Measurements from ENCODE around the gene ZCRB1. TPM values are rescaled to one million over a fixed set of nuclear protein-coding genes. Genes with fewer than 3 reads are reported as not detected.
A peak's percentile ranks its signal among the peaks of the same experiment; 100 is the strongest.

ZCRB1 gene
- total RNA-seq, 2 experiments from 2014 or later = 77.0 to 81.3 TPM

GRCh38 chr12:42308390-42308789 lies 17.5 kb downstream of the ZCRB1 start:
- TF ChIP-seq, protein P1, sequence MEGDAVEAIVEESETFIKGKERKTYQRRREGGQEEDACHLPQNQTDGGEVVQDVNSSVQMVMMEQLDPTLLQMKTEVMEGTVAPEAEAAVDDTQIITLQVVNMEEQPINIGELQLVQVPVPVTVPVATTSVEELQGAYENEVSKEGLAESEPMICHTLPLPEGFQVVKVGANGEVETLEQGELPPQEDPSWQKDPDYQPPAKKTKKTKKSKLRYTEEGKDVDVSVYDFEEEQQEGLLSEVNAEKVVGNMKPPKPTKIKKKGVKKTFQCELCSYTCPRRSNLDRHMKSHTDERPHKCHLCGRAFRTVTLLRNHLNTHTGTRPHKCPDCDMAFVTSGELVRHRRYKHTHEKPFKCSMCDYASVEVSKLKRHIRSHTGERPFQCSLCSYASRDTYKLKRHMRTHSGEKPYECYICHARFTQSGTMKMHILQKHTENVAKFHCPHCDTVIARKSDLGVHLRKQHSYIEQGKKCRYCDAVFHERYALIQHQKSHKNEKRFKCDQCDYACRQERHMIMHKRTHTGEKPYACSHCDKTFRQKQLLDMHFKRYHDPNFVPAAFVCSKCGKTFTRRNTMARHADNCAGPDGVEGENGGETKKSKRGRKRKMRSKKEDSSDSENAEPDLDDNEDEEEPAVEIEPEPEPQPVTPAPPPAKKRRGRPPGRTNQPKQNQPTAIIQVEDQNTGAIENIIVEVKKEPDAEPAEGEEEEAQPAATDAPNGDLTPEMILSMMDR (IDR thresholded peaks at IDR 0.05) = no peak
- no peak overlapping the region for H3K27ac Mint-ChIP-seq
- intact Hi-C loops (cut with micrococcal nuclease) = no loop called here
- H3K4me1 Mint-ChIP-seq (ENCODE audit: low read depth) = no peaks in the 10 kb centered on the region
- no peak for DNase-seq
- POLR2A ChIA-PET = no interaction called here
- peaks cover 4% of the 10 kb centered on the region for H3K36me3 Mint-ChIP-seq (ENCODE audit: low read depth)
- ATAC-seq = no peak
- H3K4me3 Mint-ChIP-seq = no peak overlapping the region
- CTCF ChIA-PET = no interaction called here
- no peaks in the 10 kb centered on the region for H3K27me3 Mint-ChIP-seq
- H3K9me3 Mint-ChIP-seq = no peaks in the 10 kb centered on the region

- intact Hi-C loops (cut with micrococcal nuclease) = no loop called here
- Mint-ChIP-seq H3K4me1 (ENCODE audit: low read depth) (no peaks in the 10 kb centered on the region), H3K27me3 (no peaks in the 10 kb centered on the region), H3K9me3 (no peaks in the 10 kb centered on the region), H3K36me3 (ENCODE audit: low read depth) (no peaks in the 10 kb centered on the region), H3K27ac (no peak overlapping the region), H3K4me3 (no peak overlapping the region)
- CTCF ChIA-PET = no interaction called here
- POLR2A ChIA-PET = no interaction called here
- TF ChIP-seq, protein P1 (IDR thresholded peaks at IDR 0.05) = no peak
- ATAC-seq (no peak), DNase-seq (no peak)
Observed at GRCh38 chr12:42306297-42306696, 19.6 kb downstream of the ZCRB1 start.

GRCh38 chr12:42299392-42300308 lies 26.2 kb downstream of the ZCRB1 start:
- TF ChIP-seq, protein P1 (IDR thresholded peaks at IDR 0.05) = no peak
- Mint-ChIP-seq H3K4me3 (peak overlapping the region; percentile 40), H3K36me3 (ENCODE audit: low read depth) (no peaks in the 10 kb centered on the region), H3K27ac (peak overlapping the region; percentile 86), H3K4me1 (ENCODE audit: low read depth) (peaks cover 17% of the 10 kb centered on the region), H3K9me3 (no peaks in the 10 kb centered on the region), H3K27me3 (no peaks in the 10 kb centered on the region)
- DNase-seq (peak; percentile 93), ATAC-seq (peak; percentile 91)
- CTCF ChIA-PET = interaction anchor here (1.3 to 1.7 kb wide), 3 partner anchors 32 to 116 kb away, joined by 3 to 5 read pairs (median 5); no protein-coding TSS in a partner anchor
- POLR2A ChIA-PET = interaction anchor here (0.8 to 1.4 kb wide), 3 partner anchors 15 to 61 kb away, joined by 3 read pairs; no protein-coding TSS in a partner anchor
- intact Hi-C loops (cut with micrococcal nuclease) = no loop called here

DNA sequence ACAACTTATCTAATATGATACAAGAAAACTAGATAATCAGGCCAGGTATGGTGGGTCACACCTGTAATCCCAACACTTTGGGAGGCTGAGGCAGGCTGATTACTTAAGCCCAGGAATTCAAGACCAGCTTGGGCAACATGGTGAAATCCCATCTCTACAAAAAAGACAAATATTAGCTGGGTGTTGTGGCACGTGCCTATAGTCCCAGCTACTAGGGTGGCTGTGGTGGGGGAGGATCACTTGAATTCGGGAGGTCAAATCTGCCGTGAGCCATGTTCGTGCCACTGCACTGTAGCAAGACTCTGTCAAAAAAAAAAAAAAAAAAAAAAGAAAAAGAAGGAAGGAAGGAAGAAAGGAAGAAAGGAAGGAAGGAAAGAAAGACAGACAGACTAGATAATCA lies 27.0 kb downstream of the ZCRB1 start:
- TF ChIP-seq, protein P1 (IDR thresholded peaks at IDR 0.05) = no peak
- H3K36me3 Mint-ChIP-seq (ENCODE audit: low read depth) = no peaks in the 10 kb centered on the region
- CTCF ChIA-PET = interaction anchor here (1.0 to 1.7 kb wide), 4 partner anchors 8 to 115 kb away, joined by 3 to 5 read pairs (median 4); no protein-coding TSS in a partner anchor
- no peak overlapping the region for H3K27ac Mint-ChIP-seq
- intact Hi-C loops (cut with micrococcal nuclease) = no loop called here
- H3K27me3 Mint-ChIP-seq = no peaks in the 10 kb centered on the region
- no peaks in the 10 kb centered on the region for H3K9me3 Mint-ChIP-seq
- no peak overlapping the region for H3K4me3 Mint-ChIP-seq
- POLR2A ChIA-PET = interaction anchor here (1.4 kb wide), 1 partner anchor 60 kb away, joined by 3 read pairs; no protein-coding TSS in a partner anchor
- H3K4me1 Mint-ChIP-seq (ENCODE audit: low read depth) = peaks cover 17% of the 10 kb centered on the region
- DNase-seq (no peak), ATAC-seq (no peak)

All from activated CD8-positive, alpha-beta T cell treated with anti-CD3 and anti-CD28 coated beads for 36 hours (primary cell).